ENCODE measurements around the gene OSGIN1.
A peak's percentile ranks its signal among the peaks of the same experiment; 100 is the strongest.

The OSGIN1 gene

DNA sequence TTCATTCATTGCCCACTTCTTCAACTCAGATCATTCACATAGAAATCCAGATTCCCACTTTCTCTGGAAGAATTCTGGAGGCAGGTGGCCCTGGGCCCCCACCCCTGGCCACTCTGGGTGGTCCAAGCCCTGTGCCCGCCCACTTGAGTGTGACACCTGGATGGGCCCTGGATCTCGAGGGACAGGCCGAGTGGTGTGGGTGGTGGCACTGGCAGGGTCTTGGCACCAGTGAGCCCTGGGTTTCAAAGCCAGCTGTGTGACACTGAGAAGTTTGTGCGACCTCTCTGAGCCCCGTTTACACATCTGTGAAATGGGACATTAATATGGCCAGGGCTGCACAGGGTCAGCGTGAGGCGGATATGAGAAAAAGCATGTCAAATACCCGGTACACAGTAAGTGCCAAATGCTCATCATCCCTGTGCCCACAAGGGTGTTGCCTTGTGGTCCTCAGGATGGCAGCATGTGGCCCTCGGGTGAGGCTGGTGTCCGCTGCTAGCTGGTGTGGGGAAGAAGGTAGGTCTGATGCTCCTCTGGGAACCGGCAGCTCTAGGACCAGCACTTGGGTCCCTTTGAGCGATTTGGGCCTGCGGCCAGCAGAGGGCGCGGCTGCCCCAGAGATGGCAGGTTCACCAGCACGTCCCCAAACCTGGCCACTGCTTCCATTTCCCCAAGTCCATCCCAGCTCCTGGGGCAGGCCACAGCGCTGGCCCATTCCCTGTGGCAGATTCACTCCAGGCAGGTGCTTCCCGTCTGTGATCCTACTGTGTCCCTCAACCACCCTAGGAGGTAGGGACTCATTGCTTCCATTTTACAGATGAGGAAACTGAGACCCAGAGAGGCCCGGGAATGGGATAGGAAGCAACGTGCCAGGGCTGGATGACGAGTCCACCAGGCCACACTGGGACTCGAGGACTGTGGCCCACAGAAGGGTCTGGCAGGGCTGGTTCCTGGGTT, 3.6 kb downstream of the OSGIN1 start:
- DNase-seq (ENCODE audit: low read depth in 2 of 2, low spot score in 1 of 2) = peak; percentile 32 to 45

DNA sequence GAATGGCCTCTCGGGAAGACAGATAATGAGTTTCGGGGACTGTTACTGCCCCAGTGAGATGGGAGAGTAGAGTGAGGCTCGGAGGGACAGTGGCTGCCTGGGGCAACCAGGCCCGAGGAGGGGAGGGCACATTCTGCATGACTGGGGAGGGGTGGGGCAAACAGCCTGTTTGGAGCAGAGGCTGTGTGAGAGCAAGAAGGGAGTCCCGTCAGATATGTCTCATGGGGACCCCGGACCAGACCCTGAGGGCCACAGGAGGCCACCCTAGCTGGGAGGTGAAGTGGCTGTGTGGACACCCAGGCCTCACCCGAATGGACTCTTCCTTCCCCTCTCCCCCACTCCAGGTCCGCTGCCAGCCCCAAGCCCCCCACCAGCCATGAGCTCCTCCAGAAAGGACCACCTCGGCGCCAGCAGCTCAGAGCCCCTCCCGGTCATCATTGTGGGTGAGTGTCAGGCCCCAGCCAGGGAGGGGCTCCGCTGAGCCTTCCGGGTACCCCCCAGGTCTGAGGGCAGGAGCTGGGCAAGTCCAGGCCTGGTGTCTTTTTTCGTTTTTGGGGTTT, 4.3 kb downstream of the OSGIN1 start:
- no peak for DNase-seq (ENCODE audit: low read depth in 2 of 2, low spot score in 1 of 2)

DNA sequence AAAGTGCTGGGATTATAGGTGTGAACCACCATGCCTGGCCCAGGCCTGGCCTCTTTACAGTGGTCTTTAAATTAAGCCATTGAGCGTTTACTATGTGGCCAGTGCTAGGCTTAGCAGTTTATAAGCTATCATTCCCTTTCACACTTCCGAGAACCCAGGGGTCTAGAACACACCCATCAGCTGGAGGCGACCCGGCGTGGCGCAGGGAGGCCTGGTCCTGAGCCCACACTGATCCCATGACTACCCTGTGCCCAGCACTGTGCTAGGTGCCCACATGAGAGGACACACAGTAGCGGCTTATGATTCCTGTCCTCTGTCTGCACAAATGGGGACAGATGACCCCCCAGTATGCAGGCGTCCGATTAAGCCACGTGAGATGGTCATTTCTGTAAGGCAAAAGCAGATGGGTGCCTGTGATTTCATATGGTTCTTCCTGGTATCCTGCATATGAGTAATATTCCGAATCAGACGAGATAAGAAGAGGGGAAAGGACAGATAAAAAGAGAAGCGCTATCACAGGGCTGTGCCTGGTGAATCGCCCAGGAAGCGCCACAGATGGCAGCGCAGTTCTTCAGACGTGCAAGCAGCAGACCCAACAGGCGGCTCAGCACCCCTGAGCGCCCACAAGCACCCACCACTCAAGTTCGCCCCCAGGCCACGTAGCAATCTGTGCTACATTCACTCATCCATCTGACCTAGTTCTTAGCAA, 5.3 kb downstream of the OSGIN1 start:
- DNase-seq (ENCODE audit: low read depth in 2 of 2, low spot score in 1 of 2) = no peak

- DNase-seq (ENCODE audit: low read depth in 2 of 2, low spot score in 1 of 2) = no peak
Measured at GRCh38 chr16:83958846-83959565, 6.0 kb downstream of the OSGIN1 start.

- DNase-seq (ENCODE audit: low read depth in 2 of 2, low spot score in 1 of 2) = no peak
Measured at GRCh38 chr16:83959656-83960434, 6.8 kb downstream of the OSGIN1 start.

- DNase-seq (ENCODE audit: low read depth in 2 of 2, low spot score in 1 of 2) = no peak
Measured at GRCh38 chr16:83960521-83961249, 7.6 kb downstream of the OSGIN1 start.

- no peak for DNase-seq (ENCODE audit: low read depth in 2 of 2, low spot score in 1 of 2)
Measured at GRCh38 chr16:83961591-83961990, 8.6 kb downstream of the OSGIN1 start.

DNA sequence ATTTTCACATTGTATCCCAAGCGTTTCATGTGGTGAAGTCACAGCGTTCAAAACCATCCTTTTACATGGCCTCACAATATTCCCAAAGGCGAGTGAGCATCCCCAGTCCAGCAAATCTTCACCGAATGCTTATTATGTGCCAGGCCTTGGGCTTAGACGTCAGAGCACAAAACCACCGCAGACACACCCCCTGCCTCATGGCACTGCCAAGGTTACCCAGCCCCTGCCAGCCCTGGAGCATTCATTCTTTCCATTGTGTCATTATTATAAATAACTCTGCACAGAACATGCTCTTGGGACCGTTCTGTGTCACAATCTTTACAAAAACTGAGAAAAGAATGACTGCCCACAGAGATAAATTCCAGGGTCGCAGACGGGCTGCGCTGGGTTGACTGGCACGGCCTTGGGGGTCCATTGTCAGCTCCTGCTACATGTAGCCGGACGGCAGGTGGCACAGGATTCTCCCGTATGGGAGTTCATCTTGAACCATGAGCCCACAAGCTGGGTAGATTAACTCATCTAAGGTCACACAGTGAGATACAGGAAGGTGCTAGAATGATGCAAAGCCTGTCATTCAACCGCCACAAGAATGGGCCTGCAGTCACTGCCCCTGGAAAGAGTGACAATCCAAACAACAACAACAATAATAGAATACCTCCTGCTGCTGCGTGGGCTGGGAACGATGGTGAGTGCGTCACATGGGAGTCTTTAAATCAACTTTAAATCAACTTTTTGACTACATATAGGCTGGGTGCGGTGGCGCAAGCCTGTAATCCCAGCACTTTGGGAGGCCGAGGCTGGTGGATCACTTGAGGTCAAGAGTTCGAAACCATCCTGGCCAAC, 10.5 kb downstream of the OSGIN1 start:
- no peak for DNase-seq (ENCODE audit: low read depth in 2 of 2, low spot score in 1 of 2)

- no peak for DNase-seq (ENCODE audit: low read depth in 2 of 2, low spot score in 1 of 2)
Measured at GRCh38 chr16:83964684-83965443, 11.8 kb downstream of the OSGIN1 start.

DNA sequence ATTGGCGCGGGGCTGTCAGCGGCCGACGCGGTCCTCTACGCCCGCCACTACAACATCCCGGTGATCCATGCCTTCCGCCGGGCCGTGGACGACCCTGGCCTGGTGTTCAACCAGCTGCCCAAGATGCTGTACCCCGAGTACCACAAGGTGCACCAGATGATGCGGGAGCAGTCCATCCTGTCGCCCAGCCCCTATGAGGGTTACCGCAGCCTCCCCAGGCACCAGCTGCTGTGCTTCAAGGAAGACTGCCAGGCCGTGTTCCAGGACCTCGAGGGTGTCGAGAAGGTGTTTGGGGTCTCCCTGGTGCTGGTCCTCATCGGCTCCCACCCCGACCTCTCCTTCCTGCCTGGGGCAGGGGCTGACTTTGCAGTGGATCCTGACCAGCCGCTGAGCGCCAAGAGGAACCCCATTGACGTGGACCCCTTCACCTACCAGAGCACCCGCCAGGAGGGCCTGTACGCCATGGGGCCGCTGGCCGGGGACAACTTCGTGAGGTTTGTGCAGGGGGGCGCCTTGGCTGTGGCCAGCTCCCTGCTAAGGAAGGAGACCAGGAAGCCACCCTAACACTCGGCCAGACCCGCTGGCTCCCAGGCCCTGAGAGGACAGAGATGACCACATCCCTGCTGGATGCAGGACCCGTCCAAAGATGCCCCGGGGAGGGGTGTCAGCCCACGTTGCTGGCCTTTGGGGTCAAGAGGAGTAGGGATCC, 12.6 kb downstream of the OSGIN1 start:
- no peak for DNase-seq (ENCODE audit: low read depth in 2 of 2, low spot score in 1 of 2)

GRCh38 chr16:83966153-83966696, 13.2 kb downstream of the OSGIN1 start:
- no peak for DNase-seq (ENCODE audit: low read depth in 2 of 2, low spot score in 1 of 2)

DNA sequence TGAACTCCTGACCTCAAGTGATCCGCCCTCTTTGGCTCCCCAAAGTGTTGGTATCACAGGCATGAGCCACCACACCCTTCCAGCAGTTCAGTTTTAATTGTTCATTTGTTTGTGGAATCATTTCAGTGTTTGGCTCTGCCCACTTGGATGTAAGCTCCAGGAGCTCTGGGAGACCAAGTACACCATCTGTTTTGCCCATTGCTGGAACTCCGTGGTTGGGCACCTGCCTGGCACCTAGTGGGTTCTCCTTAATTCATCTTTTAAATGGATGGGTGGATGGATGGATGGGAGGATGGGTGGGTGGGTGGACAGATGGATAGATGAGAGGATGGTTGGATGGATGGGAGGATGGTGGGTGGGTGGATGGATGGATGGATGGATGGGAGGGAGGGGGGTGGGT, 14.1 kb downstream of the OSGIN1 start:
- DNase-seq (ENCODE audit: low read depth in 2 of 2, low spot score in 1 of 2) = no peak

- no peak for DNase-seq (ENCODE audit: low read depth in 2 of 2, low spot score in 1 of 2)
Measured at GRCh38 chr16:83967838-83968305, 14.8 kb downstream of the OSGIN1 start, which contains the start of gene NECAB2. Gene NECAB2 (plus strand): TSS chr16:83968244. CDS start chr16:83968649, 405 bp downstream.

DNA sequence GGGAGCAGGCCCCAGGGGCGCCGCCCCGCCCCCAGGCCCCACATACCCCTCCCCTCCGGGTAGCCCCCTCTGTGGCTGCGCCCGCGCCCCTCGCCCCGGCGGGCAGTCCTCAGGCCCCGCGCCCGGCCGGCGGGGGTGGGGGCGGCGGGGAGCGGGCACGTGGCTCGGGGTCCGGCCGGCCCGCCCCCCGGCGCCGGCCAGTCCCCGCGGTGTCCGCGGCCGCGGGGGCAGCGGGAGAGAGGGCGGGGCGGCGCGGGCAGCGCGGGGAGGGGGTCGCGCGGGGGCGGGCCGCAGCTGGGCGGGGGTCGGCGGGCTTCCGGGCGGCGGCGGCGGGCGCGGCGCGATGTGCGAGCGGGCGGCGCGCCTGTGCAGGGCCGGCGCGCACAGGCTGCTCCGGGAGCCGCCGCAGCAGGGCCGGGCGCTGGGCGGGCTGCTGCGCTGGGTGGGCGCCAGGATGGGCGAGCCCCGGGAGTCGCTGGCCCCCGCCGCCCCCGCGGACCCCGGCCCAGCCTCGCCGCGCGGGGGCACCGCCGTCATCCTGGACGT, 15.3 kb downstream of the OSGIN1 start:
- DNase-seq (ENCODE audit: low read depth in 2 of 2, low spot score in 1 of 2) = no peak

GRCh38 chr16:83968891-83969649, 16.0 kb downstream of the OSGIN1 start:
- DNase-seq (ENCODE audit: low read depth in 2 of 2, low spot score in 1 of 2) = no peak

Measured in stimulated activated CD8-positive, alpha-beta memory T cell treated with anti-CD3 and anti-CD28 coated beads, Interleukin-4, amount 100 ng/mL, for 1 hour (primary cell).